GM18907 (cell line): ENCODE measurements around the gene SIRPG.
"Not testable (repeated sequence)": the region's sequence is repeated elsewhere in the genome, so short reads cannot be mapped to it uniquely, and the experiment has no call there.

ENCODE experiments used
- ATAC-seq: cut with Tn5 transposase; IDR thresholded peaks from one replicate; pipeline ENCODE4 v1.9.1; 2021; ENCODE audit warnings: mild to moderate bottlenecking, moderate library complexity; ENCODE audit not compliant: unreplicated experiment

The SIRPG gene

DNA sequence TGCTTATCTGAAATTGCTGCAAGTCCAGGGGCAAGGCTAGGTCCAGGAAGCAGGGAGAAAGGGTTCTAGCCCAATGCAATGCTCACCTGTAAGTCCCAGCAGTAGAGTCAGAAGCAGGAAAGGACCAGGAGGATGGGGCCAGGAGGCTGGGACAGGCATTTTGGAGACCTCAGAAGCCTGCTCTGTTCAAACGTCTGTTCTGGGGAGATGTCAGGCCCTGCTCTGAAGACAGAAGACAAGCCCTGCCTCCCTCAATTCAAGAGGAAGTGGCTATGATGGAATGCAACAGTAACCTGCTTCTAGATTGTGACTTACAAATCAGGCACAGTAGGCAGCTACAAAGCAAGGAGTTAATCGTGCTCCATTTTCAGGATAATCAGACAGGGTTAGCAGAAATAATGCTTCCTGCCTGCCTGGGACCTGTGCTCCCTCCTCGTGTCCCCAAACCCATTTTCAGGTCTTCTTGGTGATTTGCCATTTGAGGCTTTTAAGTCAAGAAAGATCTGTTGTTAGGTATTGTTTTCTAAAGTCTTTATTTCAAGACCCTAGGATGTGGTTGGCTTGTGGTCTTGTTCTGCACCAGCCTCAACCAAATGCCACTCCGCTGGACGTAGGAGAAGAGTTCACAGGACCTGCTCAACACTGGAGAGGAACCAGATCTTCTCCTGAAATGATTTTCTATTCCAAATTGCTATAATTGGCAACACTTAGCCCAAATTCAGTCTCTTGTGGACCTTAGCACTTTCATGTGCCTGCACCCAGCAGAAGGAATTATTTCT, at the start of gene SIRPG:
Gene SIRPG, minus strand, starts transcription at position 224 of the 779 bp plus-strand sequence. Its CDS starts 65 bp downstream, at position 159.
- ATAC-seq: no peak

DNA sequence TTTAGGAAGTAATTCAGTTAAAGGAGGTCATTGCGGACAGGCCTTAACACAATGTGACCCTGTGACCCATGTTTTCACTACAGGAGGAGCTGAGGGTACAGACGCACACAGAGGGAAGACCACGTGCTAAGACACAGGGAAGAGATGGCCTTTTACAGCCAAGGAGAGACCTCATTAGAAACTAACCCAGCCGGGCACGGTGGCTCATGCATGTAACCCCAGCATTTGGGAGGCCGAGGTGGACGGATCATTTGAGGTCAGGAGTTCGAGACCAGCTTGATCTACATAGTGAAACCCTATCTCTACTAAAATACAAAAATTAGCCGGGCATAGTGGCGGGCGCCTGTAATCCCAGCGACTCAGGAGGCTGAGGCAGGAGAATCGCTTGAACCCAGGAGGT, 49.3 kb upstream of the SIRPG start:
- not testable (repeated sequence) for ATAC-seq

GRCh38 chr20:1706079-1706478, 48.5 kb upstream of the SIRPG start:
- ATAC-seq: no peak

GRCh38 chr20:1702855-1703254, 45.3 kb upstream of the SIRPG start:
- no peak for ATAC-seq

DNA sequence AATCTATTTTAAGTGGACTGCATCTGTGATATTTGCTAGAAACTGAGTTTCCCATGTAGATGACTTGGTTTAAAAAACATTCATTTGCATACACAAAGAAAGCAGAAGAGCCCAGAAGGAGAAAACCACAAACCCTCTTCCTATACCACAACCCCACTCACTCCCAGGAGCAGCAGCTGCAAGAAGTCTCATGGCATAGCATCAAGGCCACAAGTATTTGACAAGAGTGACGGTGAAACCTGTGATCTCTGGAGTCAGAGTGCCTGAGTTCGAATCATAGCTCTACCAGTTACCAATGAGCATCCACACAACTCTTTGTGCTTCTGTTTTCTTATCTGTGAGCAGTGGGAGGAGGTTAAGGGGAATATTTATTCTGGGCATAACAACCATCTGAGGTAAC, 44.7 kb upstream of the SIRPG start:
- no peak for ATAC-seq

DNA sequence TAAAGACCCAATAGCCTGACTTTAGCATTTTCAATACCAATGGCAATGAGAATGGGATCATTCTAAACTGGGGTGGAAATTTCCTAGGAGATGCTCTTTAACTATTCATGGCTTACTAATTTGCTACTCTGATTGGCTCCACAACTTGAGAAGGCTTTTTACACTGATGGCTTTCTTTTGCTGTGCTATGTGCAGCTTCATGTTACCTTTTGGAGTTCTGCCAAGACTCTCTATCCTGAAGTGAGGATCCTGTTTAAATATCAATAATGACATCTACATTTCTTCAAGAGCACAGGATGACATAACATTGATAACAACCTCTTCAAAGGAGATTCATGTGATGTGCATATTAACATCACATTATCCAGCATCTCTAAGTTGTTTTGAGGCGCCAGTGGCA, 43.4 kb upstream of the SIRPG start:
- no peak for ATAC-seq

DNA sequence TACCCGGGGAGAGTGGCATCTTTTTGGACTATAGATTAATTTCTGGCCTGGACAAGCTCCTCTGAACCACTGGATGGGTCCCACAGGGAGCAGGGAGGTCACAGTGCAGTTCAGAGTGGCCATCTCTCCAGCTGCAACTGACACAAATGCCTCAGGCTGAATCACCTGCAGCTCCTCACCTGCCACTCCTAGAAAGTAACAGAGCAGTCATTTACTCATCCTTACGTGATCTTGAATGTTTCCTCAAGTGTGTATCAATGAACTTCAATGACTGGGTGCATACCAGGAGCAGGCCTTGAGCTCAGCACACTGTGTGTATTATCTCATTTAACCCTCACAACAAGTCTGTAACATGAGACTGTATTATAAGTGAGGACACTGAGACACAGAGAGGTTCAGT, 40.0 kb upstream of the SIRPG start:
- ATAC-seq: no peak

DNA sequence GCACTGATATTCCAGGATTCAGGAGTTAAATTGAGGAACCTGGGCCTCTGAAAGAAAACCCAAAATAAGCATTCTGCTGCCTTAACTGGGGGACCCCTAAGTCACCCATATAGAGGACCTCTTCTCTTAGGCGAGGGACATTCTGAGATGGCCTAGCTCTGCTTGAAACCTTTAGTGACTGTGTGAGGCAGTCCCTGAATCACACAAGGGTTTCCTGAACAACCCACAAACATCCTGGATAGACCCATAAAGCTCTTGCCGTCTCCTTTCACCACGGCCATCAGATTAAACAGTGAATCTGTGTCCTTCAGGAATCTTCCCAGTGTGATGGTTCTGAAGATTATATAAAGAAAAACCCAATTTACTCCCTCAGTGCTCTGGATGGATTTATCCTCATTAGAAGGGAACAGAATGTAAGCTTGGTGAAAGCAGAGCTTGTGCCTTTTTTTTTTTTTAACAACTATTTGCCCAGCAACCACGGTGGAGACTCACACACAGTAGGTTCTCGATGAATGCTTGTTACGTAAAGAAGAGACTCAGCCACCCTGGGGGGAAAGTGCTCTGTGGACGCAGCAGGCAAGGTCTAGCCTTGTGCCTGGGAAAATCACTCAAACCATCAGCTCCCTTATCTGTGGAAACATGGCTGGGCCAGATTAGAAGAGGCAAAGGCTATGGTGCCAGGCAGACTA, 39.1 kb upstream of the SIRPG start:
- ATAC-seq: no peak

DNA sequence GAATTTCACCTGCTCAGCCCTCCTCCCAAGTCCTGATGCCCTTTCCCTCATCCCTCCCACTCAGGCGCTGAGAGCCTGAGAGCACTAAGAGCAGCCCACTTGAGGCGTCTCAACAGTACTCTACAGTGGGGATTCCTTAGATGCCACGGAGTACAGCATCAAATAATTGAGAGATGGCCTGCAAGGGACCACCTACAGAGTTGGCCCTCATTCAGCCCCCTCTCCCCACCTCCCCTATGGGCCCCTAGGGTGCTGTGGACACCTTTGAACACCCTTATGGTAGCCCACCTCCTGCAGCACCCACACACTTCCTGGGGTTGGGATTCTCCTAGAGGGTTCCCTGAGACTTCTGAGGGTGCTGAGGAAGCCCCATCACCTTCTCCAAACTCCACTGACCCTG, 37.1 kb upstream of the SIRPG start:
- no peak for ATAC-seq

- ATAC-seq: no peak
Measured at GRCh38 chr20:1693427-1693826, 35.8 kb upstream of the SIRPG start.

DNA sequence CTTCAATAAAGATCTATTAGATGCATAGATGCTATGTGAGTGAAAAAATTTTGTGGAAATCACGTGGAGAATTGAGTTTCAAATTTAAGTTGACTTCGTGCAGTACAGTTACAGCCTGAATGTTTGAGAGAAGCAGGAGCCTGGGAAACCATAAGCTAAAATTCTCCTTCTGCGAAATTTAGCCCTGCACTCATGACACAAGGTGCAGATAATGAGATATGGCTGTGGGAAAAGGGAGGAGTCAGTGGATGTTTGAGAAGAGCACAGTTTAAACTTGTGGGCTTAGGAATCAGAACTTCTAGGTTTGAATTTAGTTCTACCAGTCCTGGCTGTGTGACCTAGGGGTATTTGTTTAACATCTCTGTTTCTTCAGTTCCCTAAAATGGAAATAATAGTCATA, 32.1 kb upstream of the SIRPG start:
- no peak for ATAC-seq

DNA sequence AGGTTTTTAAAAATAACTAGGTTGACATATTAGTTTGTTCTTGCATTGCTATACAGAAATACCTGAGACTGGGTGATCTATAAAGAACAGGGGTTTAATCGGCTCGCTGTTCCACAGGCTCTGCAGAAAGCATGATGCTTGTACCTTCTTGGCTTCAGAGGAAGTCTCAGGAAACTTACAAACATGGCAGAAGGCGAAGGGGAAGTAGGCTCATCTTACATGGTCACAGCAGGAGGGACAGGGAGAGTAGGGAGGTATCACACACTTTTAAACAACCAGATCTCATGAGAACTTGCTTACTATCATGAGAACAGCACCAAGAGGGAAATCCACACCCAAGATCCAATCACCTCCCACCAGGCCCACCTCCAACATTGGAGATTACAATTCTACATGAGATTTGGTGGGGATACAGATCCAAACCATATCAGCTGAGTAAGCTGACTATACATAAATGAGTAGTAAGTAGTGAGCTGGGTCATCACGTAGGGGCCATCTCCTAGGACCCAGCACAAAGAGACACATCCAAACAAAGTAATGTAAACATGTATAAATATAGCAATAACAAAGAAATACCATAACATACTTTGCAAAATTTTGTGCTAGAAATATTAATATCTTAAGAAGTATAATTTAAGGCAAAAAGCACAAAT, 31.4 kb upstream of the SIRPG start:
- no peak for ATAC-seq

DNA sequence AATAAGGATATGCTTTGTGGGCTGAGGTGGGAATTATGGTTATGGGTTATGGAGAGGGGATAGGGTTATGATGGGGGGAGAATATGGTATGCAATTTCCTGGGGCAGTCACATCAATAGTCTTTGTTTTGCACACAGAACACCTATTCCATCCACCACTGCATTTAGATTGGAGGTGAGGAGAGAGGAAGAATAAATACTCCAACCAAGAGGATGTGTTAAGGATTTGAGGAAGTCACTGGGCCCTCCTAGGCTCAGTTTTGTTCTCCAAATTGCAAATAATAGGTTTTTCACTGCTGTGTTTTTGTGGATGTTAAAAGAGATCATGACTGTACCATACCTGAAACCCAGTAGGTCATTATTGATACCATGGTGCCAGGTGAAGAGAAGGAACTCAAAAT, 29.5 kb upstream of the SIRPG start:
- no peak for ATAC-seq

DNA sequence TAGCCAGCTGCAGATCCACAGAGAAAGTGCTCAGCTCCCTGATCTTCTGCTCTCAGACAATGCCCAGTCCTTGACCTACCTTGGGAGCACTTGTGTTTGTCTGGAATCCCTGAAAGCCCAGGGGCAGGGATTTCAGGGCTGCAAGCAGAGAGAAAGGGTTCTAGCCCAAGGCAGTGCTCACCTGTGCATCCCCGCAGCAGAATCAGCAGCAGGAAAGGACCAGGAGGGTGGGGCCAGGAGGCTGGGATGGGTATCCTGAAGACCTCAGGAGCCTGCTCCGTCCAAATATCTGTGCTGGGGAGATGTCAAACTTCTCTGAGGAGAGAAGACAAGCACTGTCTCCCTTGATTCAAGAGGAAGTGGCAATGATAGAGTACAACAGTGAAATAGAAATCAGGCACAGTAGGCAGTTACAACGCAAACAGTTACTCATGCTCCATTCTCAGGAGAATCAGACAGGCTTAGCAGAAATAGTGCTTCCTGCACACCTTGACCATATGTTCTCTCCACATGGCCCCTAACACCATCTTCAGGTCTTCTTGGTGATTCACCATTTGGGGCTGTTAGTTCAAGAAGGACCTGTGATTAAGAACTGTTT, 28.7 kb upstream of the SIRPG start:
- no peak for ATAC-seq

DNA sequence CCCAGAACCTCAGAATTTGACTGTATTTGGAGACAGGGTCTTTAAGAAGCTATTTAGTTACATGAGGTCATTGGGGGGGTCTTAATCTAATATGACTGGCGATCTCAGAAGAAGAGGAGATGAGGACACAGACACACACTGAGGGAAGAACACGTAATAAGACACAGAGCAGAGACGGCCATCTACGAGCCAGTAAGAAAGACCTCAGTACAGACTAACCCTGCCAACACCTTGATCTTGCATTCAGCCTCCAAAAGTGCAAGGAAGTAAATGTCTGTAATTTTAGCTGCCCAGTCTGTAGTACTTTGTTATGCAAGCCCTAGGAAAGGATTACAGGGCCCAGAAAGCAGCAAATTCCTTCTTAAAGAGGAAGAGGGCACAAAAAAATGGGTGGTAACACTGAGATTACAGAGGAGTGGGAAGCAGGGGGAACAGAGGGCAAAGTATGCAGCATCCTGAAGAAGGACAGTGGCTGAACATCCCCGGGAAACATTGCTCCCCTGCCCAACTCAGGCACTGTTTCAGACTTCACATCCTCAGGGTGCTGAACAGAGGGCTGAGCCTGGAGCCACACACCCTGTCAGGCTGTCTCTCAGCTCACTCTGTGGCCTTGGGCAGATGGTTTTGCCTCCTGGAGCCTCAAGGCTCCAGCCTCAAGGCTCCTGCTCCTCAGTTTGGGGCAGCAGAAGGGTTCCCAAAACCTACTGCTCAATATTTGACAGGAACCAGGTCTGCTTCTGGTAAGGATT, 27.9 kb upstream of the SIRPG start:
- no peak for ATAC-seq

DNA sequence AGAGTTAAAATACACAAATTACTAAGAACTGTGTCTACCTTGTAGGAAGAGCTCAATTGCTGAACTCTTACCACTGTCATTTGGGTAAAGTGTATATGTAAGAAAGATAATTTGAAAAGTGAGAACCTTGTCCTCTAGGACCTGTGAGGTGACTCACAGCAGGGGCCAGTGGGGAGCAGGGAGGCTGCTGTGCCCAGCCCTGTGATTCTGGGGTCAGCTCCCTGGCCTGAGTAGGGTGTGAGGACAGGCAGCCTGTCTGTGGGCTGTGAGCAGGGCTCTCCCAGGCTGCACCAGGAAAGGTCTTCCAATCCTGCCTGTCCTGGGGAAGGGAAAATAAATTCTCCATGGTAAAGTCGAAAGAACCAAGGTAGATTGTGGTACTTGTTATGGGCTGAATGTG, 27.3 kb upstream of the SIRPG start:
- ATAC-seq: no peak

GRCh38 chr20:1676650-1677049, 19.1 kb upstream of the SIRPG start:
- no peak for ATAC-seq

GRCh38 chr20:1674990-1675780, 17.6 kb upstream of the SIRPG start:
- no peak for ATAC-seq

DNA sequence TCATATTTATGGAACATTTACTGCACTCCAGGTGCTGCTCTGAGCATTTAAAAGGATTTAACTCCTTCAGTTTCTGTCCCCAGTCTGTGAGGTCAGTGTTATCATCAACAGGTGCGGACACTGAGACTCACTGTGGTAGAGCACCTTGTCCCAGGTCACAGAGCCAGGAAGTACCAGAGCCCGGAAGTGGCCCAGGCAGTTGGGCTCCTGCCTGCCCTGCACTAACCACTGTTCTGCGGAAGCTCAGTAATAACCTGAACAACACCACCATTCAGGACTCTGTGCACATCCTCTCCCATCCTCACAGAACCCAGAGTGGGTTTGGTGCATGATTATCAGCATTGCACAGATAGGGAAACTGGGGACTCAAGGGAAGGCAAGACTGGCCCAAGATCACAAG, 16.8 kb upstream of the SIRPG start:
- ATAC-seq: no peak

DNA sequence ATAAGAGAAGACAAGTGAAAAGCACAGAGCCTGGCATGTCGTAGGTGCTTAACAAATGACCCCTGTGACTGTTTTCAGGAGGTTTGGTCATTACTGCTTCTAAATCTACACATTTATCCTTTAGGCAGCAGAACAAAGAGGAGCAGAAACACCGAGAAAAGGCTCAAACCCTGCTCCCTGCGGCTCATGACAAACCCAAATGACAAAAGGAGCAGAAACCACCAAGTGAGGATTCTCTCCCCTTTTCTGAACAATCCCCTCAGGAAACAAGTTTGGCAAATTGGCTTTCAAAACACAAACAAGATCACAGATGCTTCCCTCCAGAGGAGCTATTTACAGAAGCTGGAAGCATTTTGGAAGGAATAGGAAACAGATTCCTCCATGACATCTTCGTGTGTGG, 15.8 kb upstream of the SIRPG start:
- no peak for ATAC-seq
